Ovary (tissue), 9 donors: Measurements from ENCODE around the gene ZFP36. TPM values are rescaled to one million over a fixed set of nuclear protein-coding genes. Genes with fewer than 3 reads are reported as not detected.

Experiments
- DNase-seq, 5 donors: peaks; one replicate each; pipeline ENCODE4 v3.0.0-alpha.2; 2019 to 2020
- H3K27ac ChIP-seq, 2 donors: fragments of 200-600 bp; one replicate each; pipeline versions ENCODE4 v1.5.1 to v1.8.0; 2019 to 2022
- H3K27me3 ChIP-seq: fragments of 200-600 bp; one replicate; pipeline ENCODE4 v1.8.0; 2022
- H3K36me3 ChIP-seq: fragments of 200-600 bp; sonication (generic); one replicate; pipeline ENCODE4 v1.5.1; 2019
- H3K4me1 ChIP-seq: one replicate; pipeline ENCODE4 v1.8.1; 2013; ENCODE audit warnings: mild to moderate bottlenecking, moderate library complexity; ENCODE audit not compliant: insufficient read depth
- H3K4me3 ChIP-seq: fragments of 200-600 bp; sonication (generic); one replicate; pipeline ENCODE4 v1.5.1; 2017
- H3K9me3 ChIP-seq, 2 donors: fragments of 200-600 bp in 1 of 2; sonication (generic) in 1 of 2; one replicate each; pipeline versions ENCODE4 v1.5.1 to v1.8.1; 2013 to 2019; ENCODE audit warnings: mild to moderate bottlenecking in 1 of 2, moderate library complexity in 1 of 2
- CTCF ChIP-seq, 3 donors: fragments of 450-650 bp in 2 of 3; fragments of 200-600 bp in 1 of 3; IDR thresholded peaks; one replicate each; pipeline versions ENCODE4 v1.5.1 to v1.8.0; 2016 to 2022; ENCODE audit warnings: antibody characterized with exemption in 3 of 3, mild to moderate bottlenecking in 1 of 3
- EP300 ChIP-seq: sonication (generic); formaldehyde crosslinking; IDR thresholded peaks from one replicate; pipeline ENCODE4 v1.6.1; 2017; ENCODE audit warnings: antibody characterized with exemption
- POLR2A ChIP-seq: fragments of 450-650 bp; IDR thresholded peaks from one replicate; pipeline ENCODE4 v1.6.1; 2017; ENCODE audit warnings: antibody characterized with exemption, mild to moderate bottlenecking, moderate library complexity
- WGBS, 3 donors: extraction: QIAGEN DNeasy Blood & Tissue Kit in 1 of 3; methylation state at CpG; one replicate each; pipeline versions ENCODE4 v1.1.5 to v1.1.7; 2013 to 2017; 5-methylcytosine and 5-hydroxymethylcytosine counted together
- intact Hi-C, 4 donors: fragments of 100-400 bp; cut with DNase I; formaldehyde crosslinking; loops; one replicate each; pipeline versions ENCODE4 v1.11.0 to v1.15.1; 2022 to 2023
- polyA plus RNA-seq, 2 donors: library from polyadenylated mRNA; stranded (reverse); fragments of 200-250 nt in 1 of 2; fragments of 350-450 nt in 1 of 2; fragmentation: Illumina TruSeq in 1 of 2; extraction: RNeasy Lipid Tissue Mini Kit (QIAGEN cat#74804) in 1 of 2; gene quantifications; one replicate each; pipeline ENCODE4 v1.2.3, GENCODE V29; 2013 to 2014
- total RNA-seq, 7 donors: library from RNA; depleted of rRNA in 2 of 7; stranded (reverse); fragments of >200 nt in 2 of 7; fragmentation: NEBNext Ultra II Directional in 3 of 7; extraction: Animal tissue kit (Norgen Biotek cat#: 25700) in 3 of 7; gene quantifications; one replicate each; pipeline versions ENCODE4 v1.1.0 to v1.2.4, GENCODE V29; 2016 to 2023
- donor health status: DM: no; HTN: no; CAD: no; lungs with moderate emphysema.
- donor health status: DM: no; HTN: no; CAD: no.
- donor health status: Bipolar disorder and iron deficiency.
- donor health status: DM: yes; HTN: yes; CAD: no.
- donor health status: DM: no; HTN: no; CAD: no.
- donor health status: DM: yes; HTN: yes; CAD: no.

Gene ZFP36
- total and polyA plus RNA-seq, 9 donors: 78.1 to 995 (median 196) TPM

GRCh38 chr19:39389631-39390414 is 16.8 kb upstream of the ZFP36 start:
- TF ChIP-seq EP300 (no peak), CTCF (IDR thresholded peaks at IDR 0.05) (no peak), POLR2A (no peak)
- 45 to 55% (median 52%) methylated on average over 13 of the region's 13 CpGs for WGBS, 3 donors
- H3K27me3 ChIP-seq: no peaks in the 10 kb centered on the region
- DNase-seq: peak in 1 of 5 donors; percentile 37
- H3K4me1 ChIP-seq: peaks cover 3% of the 10 kb centered on the region
- peak overlapping the region; percentile 68 for H3K4me3 ChIP-seq
- intact Hi-C loops: loop anchor here in 1 of 4 donors (10.0 kb wide), 1 partner anchor 145 kb away; the partner anchor contains the start of gene EID2B
- H3K9me3 ChIP-seq: no peaks in the 10 kb centered on the region
- peak overlapping the region; percentile 91 to 99 for H3K27ac ChIP-seq
- H3K36me3 ChIP-seq: no peaks in the 10 kb centered on the region

GRCh38 chr19:39390451-39390750 is 16.2 kb upstream of the ZFP36 start:
- Histone ChIP-seq H3K9me3 (no peaks in the 10 kb centered on the region), H3K27me3 (no peaks in the 10 kb centered on the region), H3K4me1 (peaks cover 3% of the 10 kb centered on the region), H3K4me3 (peak overlapping the region; percentile 68), H3K27ac (peak overlapping the region; percentile 91 to 99), H3K36me3 (no peaks in the 10 kb centered on the region)
- WGBS, 3 donors: 0% methylated on average over 10 of the region's 10 CpGs
- intact Hi-C loops: loop anchor here in 1 of 4 donors (10.0 kb wide), 1 partner anchor 144 kb away; the partner anchor contains the start of gene EID2B
- TF ChIP-seq POLR2A: no peak
- no peak for TF ChIP-seq CTCF (IDR thresholded peaks at IDR 0.05)
- no peak for TF ChIP-seq EP300
- peak in 1 of 5 donors; percentile 81 for DNase-seq

GRCh38 chr19:39390751-39391437 is 15.8 kb upstream of the ZFP36 start, which contains the start of the genes MED29 and PAF1:
Gene MED29 (plus strand): TSS chr19:39391378. CDS start chr19:39391423, 45 bp downstream.
Gene PAF1 (minus strand): TSS chr19:39391106. CDS start chr19:39390864, 242 bp downstream.
- Histone ChIP-seq H3K9me3 (no peaks in the 10 kb centered on the region), H3K4me1 (peaks cover 3% of the 10 kb centered on the region), H3K27ac (peak within 1 kb of the TSS; percentile 91 to 99), H3K27me3 (no peaks in the 10 kb centered on the region), H3K36me3 (no peaks in the 10 kb centered on the region), H3K4me3 (peak within 1 kb of the TSS; percentile 70)
- peak; percentile 96 to 98 (median 97) for DNase-seq
- intact Hi-C loops: loop anchor here in 2 of 4 donors (1.0 to 10.0 kb wide), 2 partner anchors 49 to 144 kb away; partner anchors contain the start of genes EID2B (in 1 of the 2) and SAMD4B (in 1 of the 2)
- TF ChIP-seq POLR2A: peak; percentile 73
- peak in 2 of 3 donors; percentile 35 to 53 for TF ChIP-seq CTCF (IDR thresholded peaks at IDR 0.05)
- TF ChIP-seq EP300: peak; percentile 47
- 0 to 1% (median 1%) methylated on average over 44 to 60 of the region's 60 CpGs for WGBS, 3 donors
